M059J (cell line): ENCODE data around the gene RETREG2. TPM values are rescaled to one million over a fixed set of nuclear protein-coding genes. Genes with fewer than 3 reads are reported as not detected.

Source experiments
- total RNA-seq: library from RNA; depleted of rRNA; stranded (reverse); fragments of >200 nt; shearing (Covaris generic); gene quantifications from 2 replicates; pipeline ENCODE4 v1.2.3, GENCODE V29; 2014; rRNA removed

Gene RETREG2
- total RNA-seq, 1 experiment from 2014 or later, result 54.9 TPM

Other genes with a start within 250 kb of the RETREG2 start
- 0.05 TPM in 1 of 2 replicates, not detected in the other for gene CDK5R2, start 218.6 kb upstream of the RETREG2 start, total RNA-seq
- not detected in 2 replicates for gene FEV, start 193.1 kb upstream of the RETREG2 start, total RNA-seq
- gene CRYBA2, start 184.9 kb upstream of the RETREG2 start, total RNA-seq, result 0.17 TPM in 1 of 2 replicates, not detected in the other
- gene CFAP65, start 136.8 kb upstream of the RETREG2 start, total RNA-seq, result not detected in 2 replicates
- gene IHH, start 117.4 kb upstream of the RETREG2 start, total RNA-seq, result not detected in 2 replicates
- gene NHEJ1, start 17.5 kb upstream of the RETREG2 start, total RNA-seq, result 13.6 and 19.2 TPM in 2 replicates
- 0.02 TPM in 1 of 2 replicates, not detected in the other for gene SLC23A3, start 8.2 kb upstream of the RETREG2 start, total RNA-seq
- 30.2 and 43.4 TPM in 2 replicates for gene CNPPD1, start 1.4 kb upstream of the RETREG2 start, total RNA-seq
- gene ZFAND2B, start 28.5 kb downstream of the RETREG2 start, total RNA-seq, result 25.6 and 40.5 TPM in 2 replicates
- 19.5 and 27.5 TPM in 2 replicates for gene ABCB6, start 40.7 kb downstream of the RETREG2 start, total RNA-seq
- 61.5 and 73.3 TPM in 2 replicates for gene ATG9A, start 51.4 kb downstream of the RETREG2 start, total RNA-seq
- 16.8 and 23.5 TPM in 2 replicates for gene ANKZF1, start 51.5 kb downstream of the RETREG2 start, total RNA-seq
- 6.2 and 8.0 TPM in 2 replicates for gene GLB1L, start 67.2 kb downstream of the RETREG2 start, total RNA-seq
- gene STK16, start 67.2 kb downstream of the RETREG2 start, total RNA-seq, result 24.5 and 33.7 TPM in 2 replicates
- not detected in 2 replicates for gene TUBA4B, start 75.0 kb downstream of the RETREG2 start, total RNA-seq
- 105 and 129 TPM in 2 replicates for gene TUBA4A, start 75.6 kb downstream of the RETREG2 start, total RNA-seq
- 33.2 and 45.9 TPM in 2 replicates for gene DNAJB2, start 101.1 kb downstream of the RETREG2 start, total RNA-seq
- gene PTPRN, start 131.1 kb downstream of the RETREG2 start, total RNA-seq, result 1.1 and 1.7 TPM in 2 replicates
- not detected in 2 replicates for gene RESP18, start 154.5 kb downstream of the RETREG2 start, total RNA-seq
- gene DNPEP, start 209.6 kb downstream of the RETREG2 start, total RNA-seq, result 75.8 and 88.2 TPM in 2 replicates
- gene DES, start 240.1 kb downstream of the RETREG2 start, total RNA-seq, result 0.37 TPM in 1 of 2 replicates, not detected in the other